ENCODE data around the gene SDR9C7. TPM values are rescaled to one million over a fixed set of nuclear protein-coding genes. Genes with fewer than 3 reads are reported as not detected.
"Not testable (repeated sequence)": the region's sequence is repeated elsewhere in the genome, so short reads cannot be mapped to it uniquely, and the experiment has no call there.

The SDR9C7 gene
- total RNA-seq, 4 donors from 2014 or later: not detected

DNA sequence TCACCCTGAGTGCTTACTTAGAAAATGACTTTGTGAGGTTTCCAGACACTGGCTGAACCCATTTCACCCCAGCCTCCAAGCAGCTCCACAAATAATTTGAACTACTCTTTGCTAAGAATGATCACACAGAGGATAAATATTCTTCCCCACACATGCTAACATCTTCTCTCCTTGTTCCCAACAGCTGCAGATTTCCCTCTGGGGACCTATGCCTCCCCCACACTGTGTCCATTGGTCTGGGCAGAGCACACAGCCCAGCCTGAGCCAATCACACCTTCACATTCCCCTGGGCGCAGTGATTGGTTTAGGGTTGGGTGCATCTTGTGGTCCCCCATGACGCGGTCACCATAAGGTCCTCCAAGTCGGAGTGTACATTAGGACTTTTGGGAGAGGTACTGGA is 6.9 kb downstream of the SDR9C7 start:
- Histone ChIP-seq H3K27ac (no peak overlapping the region), H3K36me3 (no peaks in the 10 kb centered on the region), H3K9me3 (no peaks in the 10 kb centered on the region), H3K4me3 (no peak overlapping the region), H3K4me1 (no peaks in the 10 kb centered on the region), H3K27me3 (no peaks in the 10 kb centered on the region)
- 77% methylated on average over 3 of the region's 4 CpGs; no CpG with 5 or more reads in 1 of the 2 donors for WGBS, 2 donors (ENCODE audit: low coverage in 1 of 2)
- no peak for TF ChIP-seq CTCF (IDR thresholded peaks at IDR 0.05)
- no peak for TF ChIP-seq POLR2A (IDR thresholded peaks at IDR 0.05)
- no peak for TF ChIP-seq EP300 (IDR thresholded peaks at IDR 0.05)
- TF ChIP-seq POLR2AphosphoS5 (IDR thresholded peaks at IDR 0.05): no peak
- no peak for ATAC-seq

- WGBS, 2 donors (ENCODE audit: low coverage in 1 of 2): 73% methylated on average over 1 of the region's 1 CpG; no CpG with 5 or more reads in 1 of the 2 donors
- H3K9me3 ChIP-seq: no peaks in the 10 kb centered on the region
- H3K27me3 ChIP-seq: no peaks in the 10 kb centered on the region
- H3K4me3 ChIP-seq: no peak overlapping the region
- no peak for ATAC-seq
- TF ChIP-seq POLR2A (IDR thresholded peaks at IDR 0.05) (no peak), POLR2AphosphoS5 (IDR thresholded peaks at IDR 0.05) (no peak), CTCF (IDR thresholded peaks at IDR 0.05) (no peak), EP300 (IDR thresholded peaks at IDR 0.05) (no peak)
- no peak overlapping the region for H3K27ac ChIP-seq
- no peaks in the 10 kb centered on the region for H3K36me3 ChIP-seq
- no peaks in the 10 kb centered on the region for H3K4me1 ChIP-seq
Observed at GRCh38 chr12:56922031-56922430, 12.2 kb downstream of the SDR9C7 start.

DNA sequence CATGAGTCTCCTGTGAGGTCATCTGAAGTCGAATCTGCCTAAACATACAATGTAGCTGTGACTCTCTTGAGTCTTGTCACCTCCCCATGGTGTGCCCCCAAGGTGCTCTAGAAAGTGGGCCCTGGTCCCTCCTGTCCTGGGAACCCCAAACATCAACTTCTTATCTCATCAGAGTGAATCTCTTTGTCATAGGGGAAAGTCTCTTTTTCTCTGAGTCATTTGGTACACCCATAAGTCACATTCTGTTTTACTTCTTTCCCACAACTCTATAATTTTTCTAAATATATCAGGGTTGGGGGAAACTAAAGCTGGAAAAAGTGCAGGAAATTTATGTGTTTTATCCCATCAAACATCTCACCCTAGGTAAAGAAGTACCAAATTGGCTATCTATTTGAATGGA is 12.9 kb downstream of the SDR9C7 start:
- no peak for TF ChIP-seq EP300 (IDR thresholded peaks at IDR 0.05)
- TF ChIP-seq POLR2A (IDR thresholded peaks at IDR 0.05): no peak
- TF ChIP-seq POLR2AphosphoS5 (IDR thresholded peaks at IDR 0.05): no peak
- no peak for TF ChIP-seq CTCF (IDR thresholded peaks at IDR 0.05)
- no peak overlapping the region for H3K27ac ChIP-seq
- H3K9me3 ChIP-seq: no peaks in the 10 kb centered on the region
- H3K4me1 ChIP-seq: no peaks in the 10 kb centered on the region
- H3K36me3 ChIP-seq: no peaks in the 10 kb centered on the region
- 67 to 77% methylated on average over 1 of the region's 1 CpG for WGBS, 2 donors (ENCODE audit: low coverage in 1 of 2)
- H3K4me3 ChIP-seq: no peak overlapping the region
- no peaks in the 10 kb centered on the region for H3K27me3 ChIP-seq
- ATAC-seq: no peak

DNA sequence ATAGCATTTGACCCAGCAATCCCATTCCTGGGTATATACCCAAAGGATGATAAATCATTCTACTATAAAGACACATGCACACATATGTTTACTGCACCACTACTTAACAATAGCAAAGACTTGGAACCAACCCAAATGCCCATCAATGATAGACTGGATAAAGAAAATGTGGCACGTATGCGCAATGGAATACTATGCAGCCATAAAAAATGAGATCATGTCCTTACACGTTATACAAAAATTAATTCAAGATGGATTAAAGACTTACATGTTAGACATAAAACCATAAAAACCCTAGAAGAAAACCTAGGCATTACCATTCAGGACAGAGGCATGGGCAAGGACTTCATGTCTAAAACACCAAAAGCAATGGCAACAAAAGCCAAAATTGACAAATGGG is 16.1 kb downstream of the SDR9C7 start:
- ATAC-seq, H3K36me3 ChIP-seq, H3K27me3 ChIP-seq, H3K4me1 ChIP-seq, H3K27ac ChIP-seq, H3K4me3 ChIP-seq, H3K9me3 ChIP-seq: not testable (repeated sequence)
- WGBS, 2 donors (ENCODE audit: low coverage in 1 of 2): 82 to 92% methylated on average over 3 of the region's 3 CpGs

DNA sequence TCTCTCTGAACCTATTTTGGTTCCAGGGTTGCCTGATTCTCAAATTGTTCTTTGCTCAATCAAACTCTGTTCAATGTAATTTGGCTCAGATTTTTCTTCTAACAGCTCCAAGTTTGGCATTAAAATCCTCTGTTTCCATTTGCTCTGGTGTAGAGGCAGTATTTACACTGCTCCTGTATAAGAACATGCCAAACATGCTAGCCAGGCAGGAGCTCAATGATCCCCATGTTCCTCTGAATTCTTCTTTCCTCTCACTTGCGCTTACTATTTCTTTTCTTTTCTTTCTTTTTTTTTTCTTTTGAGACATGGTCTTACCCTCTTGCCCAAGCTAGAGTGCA is 17.2 kb downstream of the SDR9C7 start:
- Histone ChIP-seq H3K4me1 (no peaks in the 10 kb centered on the region), H3K27ac (no peak overlapping the region), H3K9me3 (no peaks in the 10 kb centered on the region), H3K4me3 (no peak overlapping the region), H3K36me3 (no peaks in the 10 kb centered on the region), H3K27me3 (no peaks in the 10 kb centered on the region)
- TF ChIP-seq POLR2AphosphoS5 (IDR thresholded peaks at IDR 0.05): no peak
- no peak for TF ChIP-seq CTCF (IDR thresholded peaks at IDR 0.05)
- TF ChIP-seq POLR2A (IDR thresholded peaks at IDR 0.05): no peak
- TF ChIP-seq EP300 (IDR thresholded peaks at IDR 0.05): no peak
- 73% methylated on average over 1 of the region's 1 CpG; no CpG with 5 or more reads in 1 of the 2 donors for WGBS, 2 donors (ENCODE audit: low coverage in 1 of 2)
- no peak for ATAC-seq

All from gastroesophageal sphincter (tissue), 4 donors.